ENCODE measurements around the gene COX6A2. TPM values are rescaled to one million over a fixed set of nuclear protein-coding genes. Genes with fewer than 3 reads are reported as not detected.

COX6A2 gene
- total RNA-seq (not detected), polyA plus RNA-seq (not detected), total RNA-seq (not detected)

DNA sequence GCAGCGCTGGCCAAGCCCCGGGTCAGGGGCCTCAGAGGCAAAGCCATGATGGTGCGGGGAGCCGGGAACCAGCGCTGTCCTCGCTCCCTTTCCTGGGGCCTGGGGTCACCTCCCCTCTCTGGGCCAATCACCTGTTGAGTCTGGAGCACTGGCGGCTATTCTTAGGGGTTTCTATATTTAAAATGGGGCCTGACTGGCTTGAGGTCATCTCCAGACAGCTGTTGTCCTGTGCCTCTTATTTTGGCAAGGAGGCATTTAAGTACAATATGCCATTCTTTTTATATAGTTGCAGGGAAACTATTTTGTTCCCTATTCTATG is at the start of gene COX6A2:
TSS of gene COX6A2 (minus strand) at position 82 of the 319 bp plus-strand sequence. CDS start at position 47, 35 bp downstream.
- ATAC-seq (no peak), DNase-seq (no peak)
- Mint-ChIP-seq H3K36me3 (no peaks in the 10 kb centered on the region), H3K4me3 (peak within 1 kb of the TSS; percentile 55 to 86 (median 66)), H3K27me3 (peaks cover 0 to 5% (median 0%) of the 10 kb centered on the region in 5 donors), H3K4me1 (peaks cover 0 to 20% (median 5%) of the 10 kb centered on the region in 7 donors), H3K9me3 (no peaks in the 10 kb centered on the region), H3K27ac (peak within 1 kb of the TSS in 1 of 9 donors; percentile 66)
- ChIA-PET POLR2A (interaction anchor here (0.8 to 1.3 kb wide), 3 partner anchors 14 to 352 kb away, joined by 3 read pairs; partner anchors contain the start of gene ZNF843), CTCF (interaction anchor here (0.6 to 1.5 kb wide), 2 partner anchors 15 to 446 kb away, joined by 3 to 9 read pairs; partner anchors contain the start of gene ZNF843)
- no peaks in the 10 kb centered on the region for H3K36me3 ChIP-seq (ENCODE audit: control insufficient read depth in 2 of 3, insufficient read depth in 3 of 3, low read length in 3 of 3)
- no peak within 1 kb of the TSS for H3K27ac ChIP-seq (ENCODE audit: low read depth, low read length)
- no peak within 1 kb of the TSS for H3K4me3 ChIP-seq (ENCODE audit: low read length)
- intact Hi-C loops (cut with micrococcal nuclease), result no loop called here
- no peaks in the 10 kb centered on the region for H3K27me3 ChIP-seq (ENCODE audit: control insufficient read depth in 2 of 2, insufficient read depth in 2 of 2, low read length in 2 of 2)
- H3K4me1 ChIP-seq (ENCODE audit: control insufficient read depth in 2 of 2, insufficient read depth in 2 of 2, low read length in 2 of 2), result peaks cover 0 to 4% of the 10 kb centered on the region in 2 donors
- H3K9me3 ChIP-seq (ENCODE audit: control insufficient read depth in 2 of 3, low read length in 3 of 3), result no peaks in the 10 kb centered on the region

DNA sequence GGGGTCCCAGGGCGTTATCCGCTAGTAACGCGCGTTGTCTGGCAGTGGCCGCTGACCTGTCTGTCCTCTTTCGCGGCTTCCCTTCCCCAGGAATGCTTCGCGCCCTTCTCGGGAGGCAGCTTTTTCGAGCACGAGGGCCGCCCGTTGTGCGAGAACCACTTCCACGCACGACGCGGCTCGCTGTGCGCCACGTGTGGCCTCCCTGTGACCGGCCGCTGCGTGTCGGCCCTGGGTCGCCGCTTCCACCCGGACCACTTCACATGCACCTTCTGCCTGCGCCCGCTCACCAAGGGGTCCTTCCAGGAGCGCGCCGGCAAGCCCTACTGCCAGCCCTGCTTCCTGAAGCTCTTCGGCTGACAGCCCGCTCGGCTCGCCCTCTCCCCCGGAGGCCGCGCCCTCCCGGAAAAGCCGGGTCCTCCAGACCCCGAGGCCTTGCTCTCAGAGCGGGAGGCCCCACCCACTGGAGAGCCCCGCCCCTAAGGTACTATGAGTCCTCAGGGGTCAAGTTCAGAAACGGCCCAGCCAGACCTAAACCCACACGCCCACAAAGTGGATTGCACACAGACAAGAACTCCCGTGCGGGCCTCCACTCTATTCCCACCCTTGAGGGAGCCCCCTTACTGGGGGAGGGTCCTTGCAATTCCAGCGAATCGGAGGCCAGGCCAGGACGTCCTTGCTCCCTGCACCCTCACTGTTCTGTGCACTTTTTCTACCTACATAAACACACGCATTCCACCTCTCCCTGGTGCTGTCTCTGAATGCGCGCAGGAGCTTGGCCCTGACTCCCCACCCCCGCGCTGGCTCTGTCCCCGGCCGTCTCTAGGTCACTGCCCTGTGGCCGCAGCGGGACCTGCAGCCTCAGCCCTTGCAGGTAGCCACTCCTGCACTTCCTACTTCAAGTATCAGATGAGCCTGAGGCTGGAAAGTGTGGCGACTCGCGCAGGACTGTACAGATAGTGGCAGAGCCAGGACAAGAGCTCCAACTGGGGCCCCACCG is 49.4 kb upstream of the COX6A2 start:
- intact Hi-C loops (cut with micrococcal nuclease), result loop anchor here (1.0 to 5.0 kb wide), 5 partner anchors 10 to 235 kb away; partner anchors contain the start of genes ARMC5 (in 1 of the 2) and RUSF1 (in 1 of the 2)
- Mint-ChIP-seq H3K9me3 (no peaks in the 10 kb centered on the region), H3K4me3 (peak overlapping the region; percentile 73 to 91 (median 82)), H3K36me3 (no peaks in the 10 kb centered on the region), H3K4me1 (peaks cover 8 to 25% (median 16%) of the 10 kb centered on the region in 7 donors), H3K27ac (peak overlapping the region in 6 of 9 donors; percentile 20 to 83 (median 56)), H3K27me3 (peaks cover 0 to 64% (median 7%) of the 10 kb centered on the region in 5 donors)
- peak in 1 of 9 donors; percentile 40 for DNase-seq
- POLR2A ChIA-PET, result interaction anchor here (0.7 to 7.8 kb wide), 8 partner anchors 11 to 520 kb away, joined by 3 to 69 read pairs (median 4); partner anchors contain the start of genes ARMC5, RUSF1 and SETD1A
- CTCF ChIA-PET, result interaction anchor here (0.9 to 1.1 kb wide), 3 partner anchors 19 to 391 kb away, joined by 3 read pairs; partner anchors contain the start of gene ARMC5
- peak overlapping the region; percentile 48 for H3K4me3 ChIP-seq (ENCODE audit: low read length)
- peak overlapping the region; percentile 58 for H3K27ac ChIP-seq (ENCODE audit: low read depth, low read length)
- ATAC-seq, result peak; percentile 26
- H3K9me3 ChIP-seq (ENCODE audit: control insufficient read depth in 2 of 3, low read length in 3 of 3), result no peaks in the 10 kb centered on the region
- H3K4me1 ChIP-seq (ENCODE audit: control insufficient read depth in 2 of 2, insufficient read depth in 2 of 2, low read length in 2 of 2), result peaks cover 0 to 3% of the 10 kb centered on the region in 2 donors
- H3K36me3 ChIP-seq (ENCODE audit: control insufficient read depth in 2 of 3, insufficient read depth in 3 of 3, low read length in 3 of 3), result no peaks in the 10 kb centered on the region
- H3K27me3 ChIP-seq (ENCODE audit: control insufficient read depth in 2 of 2, insufficient read depth in 2 of 2, low read length in 2 of 2), result no peaks in the 10 kb centered on the region

DNA sequence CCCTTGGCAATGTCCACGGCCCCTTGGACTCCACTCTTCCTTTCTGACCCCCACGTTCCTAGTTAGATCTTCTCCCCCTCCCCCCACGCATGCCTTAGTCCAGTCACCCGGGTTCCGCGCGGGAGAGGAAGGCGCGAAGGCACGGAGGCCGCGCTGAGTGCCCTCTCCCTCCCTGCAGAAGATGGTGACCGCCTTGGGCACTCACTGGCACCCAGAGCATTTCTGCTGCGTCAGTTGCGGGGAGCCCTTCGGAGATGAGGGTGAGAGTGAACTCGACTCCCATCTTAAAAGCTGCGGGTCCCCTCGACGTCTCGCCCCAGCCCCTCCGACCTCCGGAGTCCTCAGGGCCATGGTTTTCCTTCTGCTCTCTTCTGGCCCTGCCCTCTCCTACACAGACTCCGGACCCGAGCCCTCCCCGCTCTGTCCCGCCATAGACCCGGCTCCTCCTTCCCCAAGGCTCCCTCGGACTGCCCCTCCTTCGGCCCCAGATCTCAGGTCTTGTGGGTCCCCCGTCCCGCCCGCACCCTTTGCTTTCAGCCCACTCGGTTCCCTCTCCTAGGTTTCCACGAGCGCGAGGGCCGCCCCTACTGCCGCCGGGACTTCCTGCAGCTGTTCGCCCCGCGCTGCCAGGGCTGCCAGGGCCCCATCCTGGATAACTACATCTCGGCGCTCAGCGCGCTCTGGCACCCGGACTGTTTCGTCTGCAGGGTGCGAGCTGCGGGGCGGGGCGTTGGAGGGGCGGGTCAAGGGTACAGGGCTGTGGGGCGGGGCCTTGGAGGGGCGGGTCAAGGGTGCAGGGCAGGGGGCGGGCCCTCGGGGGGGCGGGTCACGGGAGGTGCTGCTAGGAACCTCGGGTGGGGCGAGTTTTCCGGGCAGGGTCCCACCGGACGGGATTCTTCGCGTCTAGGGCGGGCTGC is 48.4 kb upstream of the COX6A2 start:
- peaks cover 2 to 6% of the 10 kb centered on the region in 2 donors for H3K4me1 ChIP-seq (ENCODE audit: control insufficient read depth in 2 of 2, insufficient read depth in 2 of 2, low read length in 2 of 2)
- Mint-ChIP-seq H3K4me3 (peak overlapping the region; percentile 75 to 91 (median 84)), H3K36me3 (no peaks in the 10 kb centered on the region), H3K9me3 (no peaks in the 10 kb centered on the region), H3K27me3 (peaks cover 0 to 63% (median 11%) of the 10 kb centered on the region in 5 donors), H3K4me1 (peaks cover 8 to 30% (median 19%) of the 10 kb centered on the region in 7 donors), H3K27ac (peak overlapping the region in 8 of 9 donors; percentile 58 to 83 (median 79))
- POLR2A ChIA-PET, result interaction anchor here (0.7 to 7.8 kb wide), 9 partner anchors 11 to 519 kb away, joined by 3 to 69 read pairs (median 4); partner anchors contain the start of genes ARMC5, RUSF1 and SETD1A
- intact Hi-C loops (cut with micrococcal nuclease), result loop anchor here (1.0 to 5.0 kb wide), 5 partner anchors 11 to 236 kb away; partner anchors contain the start of genes ARMC5 (in 2 of the 2) and RUSF1 (in 1 of the 2)
- CTCF ChIA-PET, result interaction anchor here (0.9 to 3.2 kb wide), 3 partner anchors 16 to 392 kb away, joined by 3 to 17 read pairs (median 3); partner anchors contain the start of gene ARMC5
- DNase-seq (peak; percentile 60 to 85 (median 77)), ATAC-seq (peak; percentile 93)
- H3K27me3 ChIP-seq (ENCODE audit: control insufficient read depth in 2 of 2, insufficient read depth in 2 of 2, low read length in 2 of 2), result no peaks in the 10 kb centered on the region
- H3K27ac ChIP-seq (ENCODE audit: low read depth, low read length), result peak overlapping the region; percentile 65
- H3K36me3 ChIP-seq (ENCODE audit: control insufficient read depth in 2 of 3, insufficient read depth in 3 of 3, low read length in 3 of 3), result no peaks in the 10 kb centered on the region
- peak overlapping the region; percentile 65 for H3K4me3 ChIP-seq (ENCODE audit: low read length)
- no peaks in the 10 kb centered on the region for H3K9me3 ChIP-seq (ENCODE audit: control insufficient read depth in 2 of 3, low read length in 3 of 3)

DNA sequence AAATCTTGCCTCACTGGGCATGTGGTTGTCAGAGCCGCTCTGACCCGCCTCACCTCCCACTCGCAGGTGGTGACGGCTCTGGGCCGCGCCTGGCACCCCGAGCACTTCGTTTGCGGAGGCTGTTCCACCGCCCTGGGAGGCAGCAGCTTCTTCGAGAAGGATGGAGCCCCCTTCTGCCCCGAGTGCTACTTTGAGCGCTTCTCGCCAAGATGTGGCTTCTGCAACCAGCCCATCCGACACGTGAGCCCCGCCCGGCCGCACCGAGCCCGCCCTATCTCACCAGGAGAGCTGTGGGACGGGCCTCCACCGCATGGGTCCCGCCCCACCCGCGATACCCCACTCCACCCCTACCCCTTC is 47.8 kb upstream of the COX6A2 start:
- Mint-ChIP-seq H3K27ac (peak overlapping the region in 5 of 9 donors; percentile 62 to 83 (median 81)), H3K36me3 (no peaks in the 10 kb centered on the region), H3K4me1 (peaks cover 8 to 32% (median 22%) of the 10 kb centered on the region in 7 donors), H3K9me3 (no peaks in the 10 kb centered on the region), H3K4me3 (peak overlapping the region; percentile 75 to 91 (median 84)), H3K27me3 (peaks cover 0 to 69% (median 14%) of the 10 kb centered on the region in 5 donors)
- H3K4me1 ChIP-seq (ENCODE audit: control insufficient read depth in 2 of 2, insufficient read depth in 2 of 2, low read length in 2 of 2), result peaks cover 4 to 6% of the 10 kb centered on the region in 2 donors
- ChIA-PET CTCF (interaction anchor here (3.2 kb wide), 1 partner anchor 15 kb away, joined by 17 read pairs; no protein-coding TSS in a partner anchor), POLR2A (interaction anchor here (1.0 to 7.8 kb wide), 7 partner anchors 12 to 402 kb away, joined by 3 to 69 read pairs (median 5); partner anchors contain the start of genes ARMC5, RUSF1, ZNF646 and ZNF668)
- no peaks in the 10 kb centered on the region for H3K27me3 ChIP-seq (ENCODE audit: control insufficient read depth in 2 of 2, insufficient read depth in 2 of 2, low read length in 2 of 2)
- H3K4me3 ChIP-seq (ENCODE audit: low read length), result peak overlapping the region; percentile 65
- H3K36me3 ChIP-seq (ENCODE audit: control insufficient read depth in 2 of 3, insufficient read depth in 3 of 3, low read length in 3 of 3), result no peaks in the 10 kb centered on the region
- ATAC-seq (no peak), DNase-seq (no peak)
- H3K27ac ChIP-seq (ENCODE audit: low read depth, low read length), result no peak overlapping the region
- intact Hi-C loops (cut with micrococcal nuclease), result loop anchor here (1.0 to 5.0 kb wide), 2 partner anchors 17 to 236 kb away; partner anchors contain the start of gene ARMC5 (in 1 of the 2)
- H3K9me3 ChIP-seq (ENCODE audit: control insufficient read depth in 2 of 3, low read length in 3 of 3), result no peaks in the 10 kb centered on the region

DNA sequence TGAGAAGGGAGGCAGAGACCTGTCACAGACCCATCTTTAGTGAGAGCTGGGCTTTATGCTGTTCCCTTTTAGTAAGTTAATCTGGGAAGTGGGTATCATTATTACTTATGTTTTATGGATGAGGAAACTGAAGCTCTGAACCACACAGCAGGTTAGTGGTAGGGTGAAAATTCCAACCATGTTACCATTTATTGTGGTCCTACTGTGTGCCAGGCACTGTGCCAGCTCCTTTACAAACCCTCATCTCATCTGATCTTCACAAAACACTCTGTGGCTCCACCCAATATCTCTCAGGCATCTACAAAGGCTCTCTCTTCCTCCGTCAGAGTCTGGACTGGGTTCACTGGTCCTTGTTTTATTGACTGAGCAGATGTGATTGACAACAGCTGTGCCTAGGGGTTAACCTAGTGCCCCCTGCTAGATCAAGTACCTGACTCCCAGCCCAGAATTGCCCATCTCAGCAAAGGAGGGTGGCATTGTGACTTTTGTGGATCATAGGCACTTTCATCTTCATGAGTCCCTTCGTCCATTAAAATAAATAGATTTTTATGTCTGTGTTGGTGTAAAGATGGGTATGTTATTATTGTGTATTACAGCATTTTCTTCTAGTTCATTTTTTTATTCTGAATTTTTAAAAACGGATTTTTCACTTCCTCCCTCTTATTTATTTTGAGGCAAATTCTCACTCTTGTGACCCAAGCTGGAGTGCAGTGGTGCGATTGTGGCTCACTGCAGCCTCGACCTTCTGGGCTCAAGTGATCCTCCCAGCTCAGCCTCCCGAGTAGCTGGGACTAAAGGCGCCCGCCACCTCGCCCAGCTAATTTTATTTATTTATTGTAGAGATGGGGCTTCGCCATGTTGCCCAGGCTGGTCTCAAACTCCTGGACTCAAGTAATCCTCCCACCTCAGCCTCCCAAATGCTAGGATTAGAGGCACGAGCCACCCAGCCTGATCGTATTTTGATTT is 46.9 kb upstream of the COX6A2 start:
- H3K4me3 Mint-ChIP-seq, result peak overlapping the region in 5 of 10 donors; percentile 22 to 91 (median 38)
- peaks cover 8 to 31% (median 22%) of the 10 kb centered on the region in 7 donors for H3K4me1 Mint-ChIP-seq
- no peaks in the 10 kb centered on the region for H3K36me3 Mint-ChIP-seq
- intact Hi-C loops (cut with micrococcal nuclease), result loop anchor here in 1 of 2 donors (5.0 kb wide), 1 partner anchor 237 kb away; a partner anchor contains a TSS
- no peak for DNase-seq
- peaks cover 0 to 1% (median 0%) of the 10 kb centered on the region in 11 donors for H3K9me3 Mint-ChIP-seq
- no peaks in the 10 kb centered on the region for H3K36me3 ChIP-seq (ENCODE audit: control insufficient read depth in 2 of 3, insufficient read depth in 3 of 3, low read length in 3 of 3)
- H3K27me3 Mint-ChIP-seq, result peaks cover 0 to 69% (median 14%) of the 10 kb centered on the region in 5 donors
- no peak overlapping the region for H3K4me3 ChIP-seq (ENCODE audit: low read length)
- H3K4me1 ChIP-seq (ENCODE audit: control insufficient read depth in 2 of 2, insufficient read depth in 2 of 2, low read length in 2 of 2), result peaks cover 4 to 6% of the 10 kb centered on the region in 2 donors
- no peak for ATAC-seq
- H3K27ac ChIP-seq (ENCODE audit: low read depth, low read length), result no peak overlapping the region
- no peak overlapping the region for H3K27ac Mint-ChIP-seq
- CTCF ChIA-PET, result interaction anchor here (3.2 kb wide), 1 partner anchor 14 kb away, joined by 17 read pairs; no protein-coding TSS in a partner anchor
- no peaks in the 10 kb centered on the region for H3K27me3 ChIP-seq (ENCODE audit: control insufficient read depth in 2 of 2, insufficient read depth in 2 of 2, low read length in 2 of 2)
- H3K9me3 ChIP-seq (ENCODE audit: control insufficient read depth in 2 of 3, low read length in 3 of 3), result no peaks in the 10 kb centered on the region
- POLR2A ChIA-PET, result interaction anchor here (0.6 to 7.8 kb wide), 5 partner anchors 16 to 433 kb away, joined by 3 to 69 read pairs (median 4); partner anchors contain the start of genes ARMC5, ZNF267, ZNF646 and ZNF668

Measured in naive thymus-derived CD4-positive, alpha-beta T cell (primary cell).